Measurements from ENCODE around the gene LEKR1.
A peak's percentile ranks its signal among the peaks of the same experiment; 100 is the strongest.

The LEKR1 gene
- total RNA-seq = 0.61 to 4.5 (median 1.8) reads per million in 9 experiments

GRCh38 chr3:156826144-156826895 lies at the start of gene LEKR1:
Gene LEKR1, plus strand, starts transcription at chr3:156826353. Its CDS starts 2,977 bp downstream, at chr3:156829330.
- DNase-seq = peak; percentile 37 to 54 (median 43)
- H3K9me3 Mint-ChIP-seq = no peaks in the 10 kb centered on the region
- peaks cover 11 to 12% of the 10 kb centered on the region in 2 donors for H3K4me1 Mint-ChIP-seq (ENCODE audit: low read depth in 2 of 2)
- ATAC-seq (replicated peaks) = peak; percentile 76
- peak within 1 kb of the TSS; percentile 97 for H3K27ac Mint-ChIP-seq
- H3K4me3 Mint-ChIP-seq = peak within 1 kb of the TSS; percentile 85 to 87
- no peaks in the 10 kb centered on the region for H3K27me3 Mint-ChIP-seq
- H3K36me3 Mint-ChIP-seq (ENCODE audit: insufficient read depth) = peaks cover 9% of the 10 kb centered on the region

- no peak for DNase-seq
These were observed 49.3 kb upstream of the LEKR1 start for GRCh38 chr3:156776871-156777270.

GRCh38 chr3:156781310-156782230 lies 44.6 kb upstream of the LEKR1 start:
- Mint-ChIP-seq H3K27me3 (peaks cover under 1 to 8% of the 10 kb centered on the region in 2 donors), H3K27ac (no peak overlapping the region), H3K9me3 (no peaks in the 10 kb centered on the region), H3K4me1 (ENCODE audit: low read depth in 2 of 2) (no peaks in the 10 kb centered on the region), H3K36me3 (ENCODE audit: insufficient read depth) (no peaks in the 10 kb centered on the region), H3K4me3 (no peak overlapping the region)
- ATAC-seq (replicated peaks) (no peak), DNase-seq (no peak)

More at GRCh38 chr3:156776871-156777270, 49.3 kb upstream of the LEKR1 start:
- peaks cover 9 to 13% of the 10 kb centered on the region in 2 donors for H3K27me3 Mint-ChIP-seq
- no peak for ATAC-seq (replicated peaks)
- H3K36me3 Mint-ChIP-seq (ENCODE audit: insufficient read depth) = no peaks in the 10 kb centered on the region
- no peak overlapping the region for H3K4me3 Mint-ChIP-seq
- H3K4me1 Mint-ChIP-seq (ENCODE audit: low read depth in 2 of 2) = peaks cover 0 to 3% of the 10 kb centered on the region in 2 donors
- H3K27ac Mint-ChIP-seq = no peak overlapping the region
- no peaks in the 10 kb centered on the region for H3K9me3 Mint-ChIP-seq

GRCh38 chr3:156782319-156782718 lies 43.8 kb upstream of the LEKR1 start:
- no peaks in the 10 kb centered on the region for H3K36me3 Mint-ChIP-seq (ENCODE audit: insufficient read depth)
- no peak overlapping the region for H3K27ac Mint-ChIP-seq
- peaks cover 0 to 8% of the 10 kb centered on the region in 2 donors for H3K27me3 Mint-ChIP-seq
- no peaks in the 10 kb centered on the region for H3K9me3 Mint-ChIP-seq
- H3K4me3 Mint-ChIP-seq = no peak overlapping the region
- H3K4me1 Mint-ChIP-seq (ENCODE audit: low read depth in 2 of 2) = no peaks in the 10 kb centered on the region
- DNase-seq = no peak
- no peak for ATAC-seq (replicated peaks)

- no peak overlapping the region for H3K27ac Mint-ChIP-seq
- H3K4me3 Mint-ChIP-seq = no peak overlapping the region
- H3K9me3 Mint-ChIP-seq = no peaks in the 10 kb centered on the region
- DNase-seq (no peak), ATAC-seq (replicated peaks) (no peak)
- peaks cover 0 to 8% of the 10 kb centered on the region in 2 donors for H3K27me3 Mint-ChIP-seq
- H3K36me3 Mint-ChIP-seq (ENCODE audit: insufficient read depth) = no peaks in the 10 kb centered on the region
- no peaks in the 10 kb centered on the region for H3K4me1 Mint-ChIP-seq (ENCODE audit: low read depth in 2 of 2)
These were observed 43.2 kb upstream of the LEKR1 start for GRCh38 chr3:156782921-156783320.

GRCh38 chr3:156787001-156787400 lies 39.2 kb upstream of the LEKR1 start:
- H3K27ac Mint-ChIP-seq = no peak overlapping the region
- no peaks in the 10 kb centered on the region for H3K4me1 Mint-ChIP-seq (ENCODE audit: low read depth in 2 of 2)
- H3K4me3 Mint-ChIP-seq = no peak overlapping the region
- no peaks in the 10 kb centered on the region for H3K36me3 Mint-ChIP-seq (ENCODE audit: insufficient read depth)
- no peaks in the 10 kb centered on the region for H3K27me3 Mint-ChIP-seq
- no peaks in the 10 kb centered on the region for H3K9me3 Mint-ChIP-seq
- ATAC-seq (replicated peaks) (no peak), DNase-seq (no peak)

GRCh38 chr3:156787926-156788663 lies 38.1 kb upstream of the LEKR1 start:
- Mint-ChIP-seq H3K9me3 (no peaks in the 10 kb centered on the region), H3K4me1 (ENCODE audit: low read depth in 2 of 2) (peaks cover 7 to 10% of the 10 kb centered on the region in 2 donors), H3K4me3 (no peak overlapping the region), H3K27ac (no peak overlapping the region), H3K27me3 (no peaks in the 10 kb centered on the region), H3K36me3 (ENCODE audit: insufficient read depth) (no peaks in the 10 kb centered on the region)
- DNase-seq = no peak
- no peak for ATAC-seq (replicated peaks)

- DNase-seq = no peak
- no peaks in the 10 kb centered on the region for H3K9me3 Mint-ChIP-seq
- H3K27ac Mint-ChIP-seq = no peak overlapping the region
- no peaks in the 10 kb centered on the region for H3K36me3 Mint-ChIP-seq (ENCODE audit: insufficient read depth)
- no peak for ATAC-seq (replicated peaks)
- H3K4me3 Mint-ChIP-seq = no peak overlapping the region
- H3K4me1 Mint-ChIP-seq (ENCODE audit: low read depth in 2 of 2) = peaks cover 13 to 16% of the 10 kb centered on the region in 2 donors
- no peaks in the 10 kb centered on the region for H3K27me3 Mint-ChIP-seq
These were observed 37.3 kb upstream of the LEKR1 start for GRCh38 chr3:156788846-156789245.

- no peak for ATAC-seq (replicated peaks)
- Mint-ChIP-seq H3K36me3 (ENCODE audit: insufficient read depth) (no peaks in the 10 kb centered on the region), H3K9me3 (no peaks in the 10 kb centered on the region), H3K27me3 (no peaks in the 10 kb centered on the region), H3K4me1 (ENCODE audit: low read depth in 2 of 2) (peaks cover 13 to 16% of the 10 kb centered on the region in 2 donors), H3K27ac (no peak overlapping the region), H3K4me3 (no peak overlapping the region)
- DNase-seq = no peak
These were observed 36.0 kb upstream of the LEKR1 start for GRCh38 chr3:156790156-156790555.

GRCh38 chr3:156792114-156792513 lies 34.0 kb upstream of the LEKR1 start:
- Mint-ChIP-seq H3K27me3 (no peaks in the 10 kb centered on the region), H3K4me3 (no peak overlapping the region), H3K27ac (peak overlapping the region; percentile 11 to 79), H3K4me1 (ENCODE audit: low read depth in 2 of 2) (peaks cover 16 to 20% of the 10 kb centered on the region in 2 donors), H3K9me3 (no peaks in the 10 kb centered on the region), H3K36me3 (ENCODE audit: insufficient read depth) (no peaks in the 10 kb centered on the region)
- DNase-seq (no peak), ATAC-seq (replicated peaks) (no peak)

- DNase-seq (no peak), ATAC-seq (replicated peaks) (no peak)
- H3K9me3 Mint-ChIP-seq = no peaks in the 10 kb centered on the region
- H3K4me3 Mint-ChIP-seq = no peak overlapping the region
- peak overlapping the region; percentile 11 to 79 for H3K27ac Mint-ChIP-seq
- no peaks in the 10 kb centered on the region for H3K27me3 Mint-ChIP-seq
- H3K36me3 Mint-ChIP-seq (ENCODE audit: insufficient read depth) = no peaks in the 10 kb centered on the region
- peaks cover 16 to 20% of the 10 kb centered on the region in 2 donors for H3K4me1 Mint-ChIP-seq (ENCODE audit: low read depth in 2 of 2)
These were observed 33.6 kb upstream of the LEKR1 start for GRCh38 chr3:156792536-156792935.

- no peaks in the 10 kb centered on the region for H3K36me3 Mint-ChIP-seq (ENCODE audit: insufficient read depth)
- H3K27me3 Mint-ChIP-seq = no peaks in the 10 kb centered on the region
- DNase-seq = no peak
- no peaks in the 10 kb centered on the region for H3K9me3 Mint-ChIP-seq
- H3K4me1 Mint-ChIP-seq (ENCODE audit: low read depth in 2 of 2) = peaks cover 16 to 20% of the 10 kb centered on the region in 2 donors
- peak; percentile 91 for ATAC-seq (replicated peaks)
- peak overlapping the region; percentile 11 to 79 for H3K27ac Mint-ChIP-seq
- H3K4me3 Mint-ChIP-seq = no peak overlapping the region
These were observed 33.2 kb upstream of the LEKR1 start for GRCh38 chr3:156792945-156793344.

GRCh38 chr3:156793400-156793799 lies 32.8 kb upstream of the LEKR1 start:
- H3K4me3 Mint-ChIP-seq = no peak overlapping the region
- H3K36me3 Mint-ChIP-seq (ENCODE audit: insufficient read depth) = no peaks in the 10 kb centered on the region
- no peaks in the 10 kb centered on the region for H3K9me3 Mint-ChIP-seq
- H3K27me3 Mint-ChIP-seq = no peaks in the 10 kb centered on the region
- H3K27ac Mint-ChIP-seq = peak overlapping the region; percentile 11 to 79
- no peak for ATAC-seq (replicated peaks)
- peaks cover 16 to 20% of the 10 kb centered on the region in 2 donors for H3K4me1 Mint-ChIP-seq (ENCODE audit: low read depth in 2 of 2)
- DNase-seq = no peak

All from effector memory CD8-positive, alpha-beta T cell (primary cell).